K562 (cell line): ENCODE data around the gene RASAL3. TPM values are rescaled to one million over a fixed set of nuclear protein-coding genes. Genes with fewer than 3 reads are reported as not detected.

ENCODE experiments used
- ATF3 ChIP-seq, 2 experiments: fragments of 450-650 bp in 1 of 2; sonication (generic) in 1 of 2; formaldehyde crosslinking in 1 of 2; IDR thresholded peaks in 1 of 2; conservative IDR thresholded peaks in 1 of 2; 2 replicates each; pipeline versions ENCODE4 v1.6.1 to v1.8.1; 2016 to 2023; ENCODE audit warnings: mild to moderate bottlenecking in 2 of 2, moderate library complexity in 2 of 2, inconsistent platforms in 1 of 2, missing genetic modification reagents in 1 of 2
- C11orf30 ChIP-seq: fragments of 450-650 bp; IDR thresholded peaks from 2 replicates; pipeline ENCODE4 v1.6.1; 2016; ENCODE audit warnings: low read depth, mild to moderate bottlenecking
- CBX3 ChIP-seq, 2 experiments: IDR thresholded peaks; 1 replicate in 1 of 2; 2 replicates in 1 of 2; pipeline ENCODE4 v1.6.1; 2012; ENCODE audit warnings: inconsistent platforms in 2 of 2, low read length in 2 of 2, borderline replicate concordance in 1 of 2, control low read depth in 1 of 2
- CTBP1 ChIP-seq: fragments of 450-650 bp; IDR thresholded peaks from 2 replicates; pipeline ENCODE4 v1.6.1; 2016; ENCODE audit warnings: borderline replicate concordance
- LEF1 ChIP-seq: fragments of 450-650 bp; IDR thresholded peaks from 2 replicates; pipeline ENCODE4 v1.6.1; 2016; ENCODE audit warnings: mild to moderate bottlenecking
- MAFF ChIP-seq: IDR thresholded peaks from 2 replicates; pipeline ENCODE4 v1.6.1; 2012; ENCODE audit warnings: low read length, improper control_type of control experiment
- MAFG ChIP-seq: fragments of 450-650 bp; conservative IDR thresholded peaks from 2 replicates; pipeline ENCODE4 v1.6.1; 2016; ENCODE audit warnings: missing genetic modification characterization, missing compliant biosample characterization
- MECOM ChIP-seq: fragments of 250-450 bp; sonication (Bioruptor Pico); IDR thresholded peaks from 2 replicates; pipeline ENCODE4 v1.8.0; 2022; ENCODE audit warnings: inconsistent platforms
- NFE2 ChIP-seq: IDR thresholded peaks from 2 replicates; pipeline ENCODE4 v1.6.1; 2014; ENCODE audit warnings: antibody characterized with exemption, low read depth
- RBM25 ChIP-seq: fragments of 200-400 bp; formaldehyde crosslinking; IDR thresholded peaks from 2 replicates; pipeline ENCODE4 v1.6.1; 2018; ENCODE audit warnings: low read length, low read depth, moderate library complexity; ENCODE audit not compliant: severe bottlenecking
- RCOR1 ChIP-seq, 2 experiments: IDR thresholded peaks; 2 replicates each; pipeline ENCODE4 v1.6.1; 2012; ENCODE audit warnings: low read depth in 2 of 2, low read length in 2 of 2, borderline replicate concordance in 1 of 2, improper control_type of control experiment in 1 of 2
- SMARCA5 ChIP-seq: fragments of 450-650 bp; IDR thresholded peaks from 2 replicates; pipeline ENCODE4 v1.6.1; 2016
- SOX6 ChIP-seq: fragments of 450-650 bp; IDR thresholded peaks from 2 replicates; pipeline ENCODE4 v1.6.1; 2014; ENCODE audit warnings: mild to moderate bottlenecking
- STAT5B ChIP-seq: fragments of 250-450 bp; sonication (Bioruptor Pico); IDR thresholded peaks from 2 replicates; pipeline ENCODE4 v1.8.0; 2021; ENCODE audit warnings: mild to moderate bottlenecking, inconsistent platforms
- TAF15 ChIP-seq: fragments of 200-400 bp; formaldehyde crosslinking; IDR thresholded peaks from 2 replicates; pipeline ENCODE4 v1.6.1; 2017; ENCODE audit warnings: mild to moderate bottlenecking, low read depth, low read length, moderate library complexity
- ZNF121 ChIP-seq: sonication (generic); formaldehyde crosslinking; conservative IDR thresholded peaks from 2 replicates; pipeline ENCODE4 v1.8.0; 2022; ENCODE audit warnings: missing genetic modification reagents
- ZNF175 ChIP-seq: fragments of 200-800 bp; sonication (Bioruptor generic); IDR thresholded peaks from 2 replicates; pipeline ENCODE4 v1.6.1; 2016; ENCODE audit warnings: low read depth, mild to moderate bottlenecking, missing genetic modification characterization, missing compliant biosample characterization
- ZNF316 ChIP-seq: fragments of 450-650 bp; IDR thresholded peaks from 2 replicates; pipeline ENCODE4 v1.6.1; 2016
- ZNF436 ChIP-seq: fragments of 250-450, 450-650 bp; sonication (Bioruptor Pico); formaldehyde crosslinking; IDR thresholded peaks from 2 replicates; pipeline ENCODE4 v1.7.0; 2020; ENCODE audit warnings: mild to moderate bottlenecking
- polyA plus RNA-seq, 8 experiments: library from polyadenylated mRNA; depleted of rRNA in 4 of 8; stranded (reverse) in 5 of 8; unstranded in 3 of 8; fragments of >200 nt; fragmentation: Nextera tagmentation in 2 of 8; fragmentation: Illumina TruSeq in 1 of 8; extraction: Ambion mirVana in 2 of 8; extraction: Trizol in 1 of 8; gene quantifications; 2 replicates each; pipeline versions ENCODE4 v1.2.1 to v1.2.3, GENCODE V29; 2011 to 2014; ENCODE audit warnings: inconsistent platforms in 1 of 8, missing spikeins in 1 of 8
- total RNA-seq, 7 experiments: library from RNA; depleted of rRNA in 6 of 7; stranded (reverse); fragments of >200 nt in 6 of 7; fragmentation: Illumina TruSeq in 2 of 7; extraction: Trizol in 2 of 7; gene quantifications; 2 replicates each; pipeline versions ENCODE4 v1.2.1 to v1.2.3, GENCODE V29; 2011 to 2021; ENCODE audit warnings: low replicate concordance in 1 of 7

RASAL3 gene
- total and polyA plus RNA-seq, 9 of the 15 experiments (the other 6 are each of a cell fraction or from before 2014, with no cell fraction given), result 0.07 to 0.44 TPM; not detected in 7

DNA sequence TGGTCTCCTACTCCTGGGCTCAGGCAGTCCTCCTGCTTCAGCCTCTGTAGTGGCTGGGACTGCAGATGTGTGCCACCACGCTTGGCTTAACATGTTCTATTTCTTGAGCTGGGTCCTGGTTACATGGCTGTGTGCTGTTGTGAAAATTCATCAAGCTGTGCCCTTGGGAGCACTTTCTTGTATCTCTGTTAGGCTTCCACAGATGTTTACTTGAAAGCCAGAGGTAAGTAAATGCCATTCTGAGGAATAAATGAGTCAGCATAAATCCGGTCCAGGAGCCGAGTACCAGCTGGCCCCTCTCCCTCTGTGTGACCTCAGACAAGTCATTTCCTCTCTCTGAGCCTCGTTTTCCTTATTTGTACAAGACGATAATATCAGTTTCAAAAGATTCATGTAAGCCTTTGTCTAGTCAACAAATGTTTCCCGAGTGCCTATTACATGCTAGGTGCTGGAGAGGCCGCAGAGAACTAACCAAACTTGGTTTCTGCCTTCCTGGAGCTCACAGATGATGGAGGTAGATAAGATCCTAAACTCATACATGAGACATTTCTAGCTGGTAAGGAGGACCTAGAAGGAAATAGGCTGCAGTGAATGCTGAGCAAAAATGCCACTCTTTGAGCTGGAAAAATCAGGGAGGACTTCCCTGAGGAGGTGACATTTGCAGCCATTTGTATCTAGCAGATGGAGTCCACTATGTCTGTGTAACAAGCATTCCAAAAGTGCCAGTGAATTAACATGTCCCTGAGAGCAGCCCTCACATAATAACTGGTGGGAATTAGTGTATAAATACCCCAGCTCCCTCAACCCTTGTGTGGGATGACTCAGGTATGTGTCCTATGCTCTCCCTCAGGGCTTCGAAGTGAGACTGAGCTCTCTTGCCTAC, 2.7 kb upstream of the RASAL3 start (continued):
- TF ChIP-seq ZNF175 (CRISPR knock-in tag), result no peak
- TF ChIP-seq ZNF121, result peak; percentile 73
- TF ChIP-seq MAFG (tag), result peak; percentile 86
- TF ChIP-seq RCOR1 (IDR thresholded peaks at IDR 0.05; ENCODE audit: borderline replicate concordance in 1 of 2, low read depth in 2 of 2, low read length in 2 of 2), result peak in 1 of 2 experiments; percentile 48; a peak in 1 of 4 replicates
- TF ChIP-seq NFE2, result peak; percentile 60; the same call in 1 of the 2 replicates
- peak; percentile 99 for TF ChIP-seq RBM25
- TF ChIP-seq MAFF, result peak; percentile 75
- peak in 1 of 2 experiments; percentile 61; a peak in 1 of 3 replicates for TF ChIP-seq CBX3 (IDR thresholded peaks at IDR 0.05; ENCODE audit: borderline replicate concordance in 1 of 2, low read length in 2 of 2)
- peak; percentile 91 for TF ChIP-seq SMARCA5
- TF ChIP-seq SOX6, result 0 out of 2 replicates have a peak, but pooled peaks have one; percentile 16
- TF ChIP-seq CTBP1, result peak; percentile 30; the same call in 1 of the 2 replicates
- TF ChIP-seq C11orf30, result peak; percentile 93
- TF ChIP-seq ATF3 (IDR thresholded peaks at IDR 0.05), result peak; percentile 18; the same call in 1 of the 2 replicates
- no peak for TF ChIP-seq ATF3 (CRISPR knock-in tag; conservative IDR thresholded peaks at IDR 0.05)
- TF ChIP-seq LEF1, result no peak
- no peak for TF ChIP-seq TAF15
- no peak for TF ChIP-seq MECOM (CRISPR knock-in tag)
- TF ChIP-seq STAT5B (CRISPR knock-in tag), result no peak
- peak; percentile 96 for TF ChIP-seq ZNF316
- peak; percentile 85 for TF ChIP-seq ZNF436 (CRISPR knock-in tag)
- TF ChIP-seq, all 486 proteins: peak for 23
